GM12878 (cell line): ENCODE results near the gene LTV1. TPM values are rescaled to one million over a fixed set of nuclear protein-coding genes. Genes with fewer than 3 reads are reported as not detected.

Source experiments
- ATAC-seq: fragments of 200-7000 bp; cut with Tn5 transposase; 3 replicates; pipeline ENCODE4 v1.9.1; 2020; ENCODE audit warnings: mild to moderate bottlenecking, moderate library complexity
- BruUV-seq: library from RNA; stranded (reverse); fragments of 400-500 nt; replicated peaks from 2 replicates; lab custom pipeline; 2021; lab: Mats Ljungman, UMichigan
- CTCF ChIA-PET: fragments of 300-600 bp; sonication (Branson Sonifier 250); formaldehyde crosslinking; extraction: SDS; loops from one replicate; lab custom pipeline; 2021; ENCODE audit warnings: inconsistent platforms; lab: Yijun Ruan, JAX
- POLR2A ChIA-PET: fragments of 350-600 bp; formaldehyde crosslinking; extraction: SDS; loops from one replicate; lab custom pipeline; 2021; ENCODE audit warnings: inconsistent platforms; lab: Charles Lee
- RAD21 ChIA-PET: fragments of 300-600 bp; sonication (Branson Sonifier 250); formaldehyde crosslinking; loops from one replicate; lab custom pipeline; 2023; ENCODE audit warnings: antibody characterized with exemption; ENCODE audit not compliant: unreplicated experiment; lab: Charles Lee
- SMC1A ChIA-PET: fragments of 300-600 bp; sonication (Branson Sonifier 250); formaldehyde crosslinking; loops from one replicate; lab custom pipeline; 2023; ENCODE audit not compliant: unreplicated experiment, uncharacterized antibody; lab: Charles Lee
- DNase-seq: peaks from one replicate; pipeline ENCODE4 v3.0.0-alpha.2; 2011; ENCODE audit warnings: low read depth, low spot score
- FAIRE-seq: peaks from 3 replicates; lab custom pipeline; 2011; peaks lifted over from hg19 to GRCh38; lab: Jason Lieb, UNC
- H2AFZ ChIP-seq: 2 replicates; pipeline ENCODE4 v1.6.0; 2011; ENCODE audit warnings: low read depth, low read length, control low read depth; ENCODE audit not compliant: control insufficient read depth
- H3K27ac ChIP-seq: 2 replicates; pipeline ENCODE4 v1.5.1; 2011; ENCODE audit warnings: control low read depth; ENCODE audit not compliant: control insufficient read depth, insufficient read depth
- H3K27me3 ChIP-seq, 2 experiments: replicated peaks in 1 of 2; 2 replicates each; pipeline versions ENCODE4 v1.6.0 to v1.6.1; 2011; ENCODE audit warnings: low read length in 1 of 2; ENCODE audit not compliant: control insufficient read depth in 2 of 2, insufficient read depth in 2 of 2
- H3K36me3 ChIP-seq, 2 experiments: 2 replicates each; pipeline ENCODE4 v1.5.1; 2011; ENCODE audit warnings: low read length in 1 of 2; ENCODE audit not compliant: control insufficient read depth in 2 of 2, insufficient read depth in 2 of 2
- H3K4me1 ChIP-seq: 2 replicates; pipeline ENCODE4 v1.6.1; 2011; ENCODE audit warnings: mild to moderate bottlenecking, low read length, moderate library complexity, mixed read lengths; ENCODE audit not compliant: control insufficient read depth, insufficient read depth
- H3K4me2 ChIP-seq: 2 replicates; pipeline ENCODE4 v1.6.0; 2011; ENCODE audit warnings: control low read depth; ENCODE audit not compliant: control insufficient read depth, insufficient read depth
- H3K4me3 ChIP-seq: fragments of 200-600 bp; sonication (generic); 2 replicates; pipeline ENCODE4 v1.5.1; 2016
- H3K79me2 ChIP-seq: 2 replicates; pipeline ENCODE4 v1.6.0; 2011; ENCODE audit warnings: low read length; ENCODE audit not compliant: control insufficient read depth, insufficient read depth
- H3K9ac ChIP-seq: 2 replicates; pipeline ENCODE4 v1.8.0; 2011; ENCODE audit warnings: low read length, control low read depth, mixed read lengths; ENCODE audit not compliant: control insufficient read depth, insufficient read depth
- H3K9me3 ChIP-seq: replicated peaks from 3 replicates; pipeline ENCODE4 v1.5.1; 2011; ENCODE audit warnings: mild to moderate bottlenecking, low read length; ENCODE audit not compliant: control insufficient read depth, insufficient read depth
- H4K20me1 ChIP-seq: 2 replicates; pipeline ENCODE4 v1.6.0; 2011; ENCODE audit not compliant: control insufficient read depth, insufficient read depth
- ASH2L ChIP-seq: fragments of 300-600, 200-600 bp; sonication (generic); IDR thresholded peaks from 2 replicates; pipeline ENCODE4 v1.6.1; 2017; ENCODE audit warnings: low read depth, mild to moderate bottlenecking, borderline replicate concordance
- CBX3 ChIP-seq: fragments of 200-600 bp; sonication (generic); IDR thresholded peaks from 2 replicates; pipeline ENCODE4 v1.6.1; 2016; ENCODE audit warnings: low read depth, borderline replicate concordance
- IKZF1 ChIP-seq: fragments of 450-650 bp; conservative IDR thresholded peaks from 2 replicates; pipeline ENCODE4 v1.6.1; 2017; ENCODE audit warnings: antibody characterized with exemption, mild to moderate bottlenecking
- POLR2AphosphoS2 ChIP-seq: IDR thresholded peaks from 2 replicates; pipeline ENCODE4 v1.6.1; 2011; ENCODE audit warnings: low read depth, mild to moderate bottlenecking, low read length, improper control_type of control experiment, moderate library complexity
- POU2F2 ChIP-seq: IDR thresholded peaks from 3 replicates; pipeline ENCODE4 v1.6.1; 2011; ENCODE audit warnings: low read depth, mild to moderate bottlenecking, low read length, borderline replicate concordance
- RAD21 ChIP-seq: IDR thresholded peaks from 2 replicates; pipeline ENCODE4 v1.6.1; 2011; ENCODE audit warnings: mild to moderate bottlenecking, low read depth, low read length, moderate library complexity; ENCODE audit not compliant: insufficient read depth
- SREBF2 ChIP-seq: IDR thresholded peaks from 2 replicates; pipeline ENCODE4 v1.6.1; 2012; ENCODE audit warnings: mild to moderate bottlenecking, low read length
- TCF3 ChIP-seq: IDR thresholded peaks from 2 replicates; pipeline ENCODE4 v1.6.1; 2012; ENCODE audit warnings: low read depth, mild to moderate bottlenecking, low read length, borderline replicate concordance; ENCODE audit not compliant: insufficient read depth
- WRNIP1 ChIP-seq: IDR thresholded peaks from 2 replicates; pipeline ENCODE4 v1.6.1; 2011; ENCODE audit warnings: low read depth, low read length, improper control_type of control experiment, borderline replicate concordance
- WGBS: methylation state at CpG from one replicate; pipeline ENCODE4 v1.1.6; 2016; ENCODE audit warnings: low lambda C conversion rate; ENCODE audit not compliant: insufficient replicate concordance, insufficient coverage; ENCODE audit errors: missing lambda C conversion rate; 5-methylcytosine and 5-hydroxymethylcytosine counted together
- in situ Hi-C: fragments of 300-500 bp; cut with MboI; formaldehyde crosslinking; loops from 9 replicates; pipeline ENCODE4 v1.14.3; 2018; ENCODE audit warnings: mixed read lengths
- intact Hi-C: fragments of 100-400 bp; cut with micrococcal nuclease; formaldehyde crosslinking; loops from one replicate; pipeline ENCODE4 v1.14.2; 2022; ENCODE audit not compliant: unreplicated experiment
- polyA plus RNA-seq, 11 experiments: library from polyadenylated mRNA; depleted of rRNA in 4 of 11; unstranded in 6 of 11; stranded (reverse) in 5 of 11; fragments of >200 nt; fragmentation: Nextera tagmentation in 4 of 11; fragmentation: Illumina TruSeq in 1 of 11; extraction: Ambion mirVana in 4 of 11; extraction: Trizol in 1 of 11; gene quantifications; 1 replicate in 1 of 11; 2 replicates in 10 of 11; pipeline versions ENCODE4 v1.2.1 to v1.2.3, GENCODE V29; 2011 to 2016; ENCODE audit warnings: inconsistent platforms in 2 of 11, missing spikeins in 2 of 11, low read depth in 1 of 11
- total RNA-seq, 4 experiments: library from RNA; depleted of rRNA in 3 of 4; stranded (reverse); fragments of >200 nt in 3 of 4; fragmentation: Illumina TruSeq in 1 of 4; extraction: Trizol in 1 of 4; gene quantifications; 2 replicates each; pipeline versions ENCODE4 v1.2.1 to v1.2.3, GENCODE V29; 2013 to 2021
- TF ChIP-seq, protein P1 (sequence below): IDR thresholded peaks from 2 replicates; pipeline ENCODE4 v1.6.1; 2012; ENCODE audit warnings: mild to moderate bottlenecking, low read depth, low read length
- TF ChIP-seq, protein P2 (sequence below): fragments of 450-650 bp; conservative IDR thresholded peaks from 2 replicates; pipeline ENCODE4 v1.6.1; 2017; ENCODE audit warnings: mild to moderate bottlenecking, moderate library complexity
- TF ChIP-seq, protein P3 (sequence below): fragments of 450-650 bp; IDR thresholded peaks from 2 replicates; pipeline ENCODE4 v1.6.1; 2017; ENCODE audit warnings: mild to moderate bottlenecking, moderate library complexity
- TF ChIP-seq, protein P4 (sequence below): IDR thresholded peaks from 2 replicates; pipeline ENCODE4 v1.6.1; 2012; ENCODE audit warnings: low read length, inconsistent platforms

LTV1 gene
- total and polyA plus RNA-seq, 10 of the 15 experiments (the other 5 are each of a cell fraction or from before 2014, with no cell fraction given): 22.3 to 66.4 (median 52.0) TPM

DNA sequence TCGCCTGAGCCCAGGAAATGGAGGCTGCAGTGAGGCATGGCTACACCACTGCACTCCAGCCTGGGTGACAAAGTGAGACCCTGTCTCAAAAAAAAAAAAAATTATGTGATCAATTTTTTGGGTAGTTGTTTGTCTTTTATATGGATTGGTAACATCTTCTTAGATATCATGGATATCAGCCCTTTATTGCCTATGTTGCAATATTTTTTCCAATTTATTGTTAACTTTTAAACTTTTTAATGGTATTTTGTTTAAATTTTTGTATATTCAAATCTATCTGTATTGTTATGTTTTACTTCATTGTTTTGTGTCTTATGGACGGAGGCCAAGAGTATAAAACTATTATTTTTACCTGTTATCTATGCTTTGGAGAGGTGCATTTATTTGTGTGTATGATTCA is 32.4 kb upstream of the LTV1 start:
- ATAC-seq (no peak), FAIRE-seq (no peak)
- Histone ChIP-seq H2AFZ (no peak overlapping the region), H3K4me3 (no peak overlapping the region), H3K9ac (no peak overlapping the region), H3K27ac (no peak overlapping the region), H3K9me3 (no peaks in the 10 kb centered on the region), H4K20me1 (no peaks in the 10 kb centered on the region), H3K4me2 (no peak overlapping the region), H3K27me3 (no peaks in the 10 kb centered on the region), H3K79me2 (no peaks in the 10 kb centered on the region)
- BruUV-seq: no TSS peak
- in situ Hi-C loops (no loop called here), intact Hi-C loops (no loop called here)
- ChIA-PET POLR2A (no interaction called here), CTCF (interaction anchor here (0.6 to 0.7 kb wide), 2 partner anchors 119 to 227 kb away, joined by 3 read pairs; no protein-coding TSS in a partner anchor), RAD21 (no interaction called here)
- 42% methylated on average over 2 of the region's 2 CpGs for WGBS
- TF ChIP-seq POU2F2 (no peak), POLR2AphosphoS2 (no peak), ASH2L (no peak), CBX3 (no peak), SREBF2 (no peak), WRNIP1 (no peak), IKZF1 (no peak), RAD21 (no peak), TCF3 (no peak)
- TF ChIP-seq, protein P1, sequence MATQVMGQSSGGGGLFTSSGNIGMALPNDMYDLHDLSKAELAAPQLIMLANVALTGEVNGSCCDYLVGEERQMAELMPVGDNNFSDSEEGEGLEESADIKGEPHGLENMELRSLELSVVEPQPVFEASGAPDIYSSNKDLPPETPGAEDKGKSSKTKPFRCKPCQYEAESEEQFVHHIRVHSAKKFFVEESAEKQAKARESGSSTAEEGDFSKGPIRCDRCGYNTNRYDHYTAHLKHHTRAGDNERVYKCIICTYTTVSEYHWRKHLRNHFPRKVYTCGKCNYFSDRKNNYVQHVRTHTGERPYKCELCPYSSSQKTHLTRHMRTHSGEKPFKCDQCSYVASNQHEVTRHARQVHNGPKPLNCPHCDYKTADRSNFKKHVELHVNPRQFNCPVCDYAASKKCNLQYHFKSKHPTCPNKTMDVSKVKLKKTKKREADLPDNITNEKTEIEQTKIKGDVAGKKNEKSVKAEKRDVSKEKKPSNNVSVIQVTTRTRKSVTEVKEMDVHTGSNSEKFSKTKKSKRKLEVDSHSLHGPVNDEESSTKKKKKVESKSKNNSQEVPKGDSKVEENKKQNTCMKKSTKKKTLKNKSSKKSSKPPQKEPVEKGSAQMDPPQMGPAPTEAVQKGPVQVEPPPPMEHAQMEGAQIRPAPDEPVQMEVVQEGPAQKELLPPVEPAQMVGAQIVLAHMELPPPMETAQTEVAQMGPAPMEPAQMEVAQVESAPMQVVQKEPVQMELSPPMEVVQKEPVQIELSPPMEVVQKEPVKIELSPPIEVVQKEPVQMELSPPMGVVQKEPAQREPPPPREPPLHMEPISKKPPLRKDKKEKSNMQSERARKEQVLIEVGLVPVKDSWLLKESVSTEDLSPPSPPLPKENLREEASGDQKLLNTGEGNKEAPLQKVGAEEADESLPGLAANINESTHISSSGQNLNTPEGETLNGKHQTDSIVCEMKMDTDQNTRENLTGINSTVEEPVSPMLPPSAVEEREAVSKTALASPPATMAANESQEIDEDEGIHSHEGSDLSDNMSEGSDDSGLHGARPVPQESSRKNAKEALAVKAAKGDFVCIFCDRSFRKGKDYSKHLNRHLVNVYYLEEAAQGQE: no peak
- TF ChIP-seq, protein P2, sequence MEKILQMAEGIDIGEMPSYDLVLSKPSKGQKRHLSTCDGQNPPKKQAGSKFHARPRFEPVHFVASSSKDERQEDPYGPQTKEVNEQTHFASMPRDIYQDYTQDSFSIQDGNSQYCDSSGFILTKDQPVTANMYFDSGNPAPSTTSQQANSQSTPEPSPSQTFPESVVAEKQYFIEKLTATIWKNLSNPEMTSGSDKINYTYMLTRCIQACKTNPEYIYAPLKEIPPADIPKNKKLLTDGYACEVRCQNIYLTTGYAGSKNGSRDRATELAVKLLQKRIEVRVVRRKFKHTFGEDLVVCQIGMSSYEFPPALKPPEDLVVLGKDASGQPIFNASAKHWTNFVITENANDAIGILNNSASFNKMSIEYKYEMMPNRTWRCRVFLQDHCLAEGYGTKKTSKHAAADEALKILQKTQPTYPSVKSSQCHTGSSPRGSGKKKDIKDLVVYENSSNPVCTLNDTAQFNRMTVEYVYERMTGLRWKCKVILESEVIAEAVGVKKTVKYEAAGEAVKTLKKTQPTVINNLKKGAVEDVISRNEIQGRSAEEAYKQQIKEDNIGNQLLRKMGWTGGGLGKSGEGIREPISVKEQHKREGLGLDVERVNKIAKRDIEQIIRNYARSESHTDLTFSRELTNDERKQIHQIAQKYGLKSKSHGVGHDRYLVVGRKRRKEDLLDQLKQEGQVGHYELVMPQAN: no peak
- TF ChIP-seq, protein P3, sequence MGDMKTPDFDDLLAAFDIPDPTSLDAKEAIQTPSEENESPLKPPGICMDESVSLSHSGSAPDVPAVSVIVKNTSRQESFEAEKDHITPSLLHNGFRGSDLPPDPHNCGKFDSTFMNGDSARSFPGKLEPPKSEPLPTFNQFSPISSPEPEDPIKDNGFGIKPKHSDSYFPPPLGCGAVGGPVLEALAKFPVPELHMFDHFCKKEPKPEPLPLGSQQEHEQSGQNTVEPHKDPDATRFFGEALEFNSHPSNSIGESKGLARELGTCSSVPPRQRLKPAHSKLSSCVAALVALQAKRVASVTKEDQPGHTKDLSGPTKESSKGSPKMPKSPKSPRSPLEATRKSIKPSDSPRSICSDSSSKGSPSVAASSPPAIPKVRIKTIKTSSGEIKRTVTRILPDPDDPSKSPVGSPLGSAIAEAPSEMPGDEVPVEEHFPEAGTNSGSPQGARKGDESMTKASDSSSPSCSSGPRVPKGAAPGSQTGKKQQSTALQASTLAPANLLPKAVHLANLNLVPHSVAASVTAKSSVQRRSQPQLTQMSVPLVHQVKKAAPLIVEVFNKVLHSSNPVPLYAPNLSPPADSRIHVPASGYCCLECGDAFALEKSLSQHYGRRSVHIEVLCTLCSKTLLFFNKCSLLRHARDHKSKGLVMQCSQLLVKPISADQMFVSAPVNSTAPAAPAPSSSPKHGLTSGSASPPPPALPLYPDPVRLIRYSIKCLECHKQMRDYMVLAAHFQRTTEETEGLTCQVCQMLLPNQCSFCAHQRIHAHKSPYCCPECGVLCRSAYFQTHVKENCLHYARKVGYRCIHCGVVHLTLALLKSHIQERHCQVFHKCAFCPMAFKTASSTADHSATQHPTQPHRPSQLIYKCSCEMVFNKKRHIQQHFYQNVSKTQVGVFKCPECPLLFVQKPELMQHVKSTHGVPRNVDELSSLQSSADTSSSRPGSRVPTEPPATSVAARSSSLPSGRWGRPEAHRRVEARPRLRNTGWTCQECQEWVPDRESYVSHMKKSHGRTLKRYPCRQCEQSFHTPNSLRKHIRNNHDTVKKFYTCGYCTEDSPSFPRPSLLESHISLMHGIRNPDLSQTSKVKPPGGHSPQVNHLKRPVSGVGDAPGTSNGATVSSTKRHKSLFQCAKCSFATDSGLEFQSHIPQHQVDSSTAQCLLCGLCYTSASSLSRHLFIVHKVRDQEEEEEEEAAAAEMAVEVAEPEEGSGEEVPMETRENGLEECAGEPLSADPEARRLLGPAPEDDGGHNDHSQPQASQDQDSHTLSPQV: no peak
- TF ChIP-seq, protein P4, sequence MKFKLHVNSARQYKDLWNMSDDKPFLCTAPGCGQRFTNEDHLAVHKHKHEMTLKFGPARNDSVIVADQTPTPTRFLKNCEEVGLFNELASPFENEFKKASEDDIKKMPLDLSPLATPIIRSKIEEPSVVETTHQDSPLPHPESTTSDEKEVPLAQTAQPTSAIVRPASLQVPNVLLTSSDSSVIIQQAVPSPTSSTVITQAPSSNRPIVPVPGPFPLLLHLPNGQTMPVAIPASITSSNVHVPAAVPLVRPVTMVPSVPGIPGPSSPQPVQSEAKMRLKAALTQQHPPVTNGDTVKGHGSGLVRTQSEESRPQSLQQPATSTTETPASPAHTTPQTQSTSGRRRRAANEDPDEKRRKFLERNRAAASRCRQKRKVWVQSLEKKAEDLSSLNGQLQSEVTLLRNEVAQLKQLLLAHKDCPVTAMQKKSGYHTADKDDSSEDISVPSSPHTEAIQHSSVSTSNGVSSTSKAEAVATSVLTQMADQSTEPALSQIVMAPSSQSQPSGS: no peak
- TF ChIP-seq, all 136 proteins: peak for 0
- Histone ChIP-seq H3K36me3 (no peaks in the 10 kb centered on the region), H3K4me1 (no peaks in the 10 kb centered on the region)
- SMC1A ChIA-PET: no interaction called here
- DNase-seq: no peak
